ENCODE results near the gene SORCS2. TPM values are rescaled to one million over a fixed set of nuclear protein-coding genes. Genes with fewer than 3 reads are reported as not detected.

The SORCS2 gene
- total RNA-seq, 1 donor from 2014 or later, result 13.4 TPM

DNA sequence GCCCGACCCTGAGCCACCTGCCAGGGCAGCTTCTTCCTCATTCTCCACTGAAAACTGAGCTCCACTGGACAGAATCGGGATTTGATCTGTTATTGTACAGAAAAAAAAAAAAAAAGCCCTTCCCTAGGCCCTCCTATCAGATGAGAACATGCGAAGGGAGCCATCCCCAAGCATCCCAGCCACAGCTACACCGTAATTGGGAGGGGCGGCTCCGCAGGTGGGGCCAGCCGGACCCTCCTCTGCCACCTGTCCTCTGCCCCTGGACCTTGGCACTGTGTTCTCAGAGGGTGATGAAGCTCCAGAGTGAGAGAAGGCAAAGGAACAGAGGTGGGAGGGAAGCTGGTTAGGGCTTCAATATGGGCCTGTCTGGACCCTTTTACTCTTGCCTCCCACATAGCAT, 482.4 kb downstream of the SORCS2 start:
- no peak for DNase-seq

DNA sequence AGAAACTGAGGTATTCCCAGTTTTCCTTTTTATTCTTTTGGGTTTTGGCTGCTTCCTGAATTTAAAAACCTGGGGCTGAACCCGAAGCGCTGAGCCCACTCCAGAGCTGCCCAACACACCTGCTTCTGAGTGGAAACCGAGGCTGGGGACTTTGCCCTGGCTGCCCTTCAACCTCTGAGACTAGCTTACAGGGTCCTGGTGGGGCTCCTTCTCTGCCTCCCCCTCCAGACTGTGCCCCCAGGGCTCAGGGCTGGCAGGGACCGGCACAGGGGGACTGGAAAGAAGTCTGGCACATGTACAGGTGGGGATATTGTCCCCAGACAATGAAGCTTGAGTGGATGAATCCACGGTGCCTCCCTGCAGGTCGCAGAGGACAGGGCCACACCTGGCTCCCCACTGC, 482.8 kb downstream of the SORCS2 start:
- DNase-seq, result no peak

DNA sequence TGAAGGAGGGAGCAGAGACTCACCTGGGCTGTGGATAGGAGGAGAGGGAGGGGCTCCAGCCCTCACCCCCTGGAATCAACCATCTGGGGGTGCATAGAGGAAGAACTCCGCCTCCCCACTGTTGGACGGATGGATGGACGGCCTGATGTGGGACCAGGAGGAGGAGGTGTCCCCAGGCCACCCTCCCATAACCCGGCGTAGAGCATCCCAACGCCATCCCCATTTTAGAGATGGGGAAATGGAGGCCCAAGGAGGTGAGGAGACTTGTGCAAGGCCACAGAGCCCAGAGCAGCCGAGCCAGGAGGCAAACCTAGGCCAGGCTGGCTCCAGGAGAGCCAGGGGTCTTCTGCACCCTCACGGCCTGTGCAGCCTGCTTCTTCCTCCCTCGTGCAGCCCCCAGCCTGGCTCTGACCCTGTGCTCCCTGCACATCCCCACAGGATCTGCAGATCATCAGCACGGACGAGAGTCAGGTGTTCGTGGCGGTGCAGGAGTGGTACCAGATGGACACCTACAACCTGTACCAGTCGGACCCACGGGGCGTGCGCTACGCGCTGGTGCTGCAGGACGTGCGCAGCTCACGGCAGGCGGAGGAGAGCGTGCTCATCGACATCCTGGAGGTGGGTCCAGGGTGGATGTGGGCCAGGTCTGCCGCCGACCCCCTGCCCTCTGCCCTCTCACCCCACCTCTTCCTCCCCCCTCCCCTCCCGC, 483.4 kb downstream of the SORCS2 start:
- no peak for DNase-seq

DNA sequence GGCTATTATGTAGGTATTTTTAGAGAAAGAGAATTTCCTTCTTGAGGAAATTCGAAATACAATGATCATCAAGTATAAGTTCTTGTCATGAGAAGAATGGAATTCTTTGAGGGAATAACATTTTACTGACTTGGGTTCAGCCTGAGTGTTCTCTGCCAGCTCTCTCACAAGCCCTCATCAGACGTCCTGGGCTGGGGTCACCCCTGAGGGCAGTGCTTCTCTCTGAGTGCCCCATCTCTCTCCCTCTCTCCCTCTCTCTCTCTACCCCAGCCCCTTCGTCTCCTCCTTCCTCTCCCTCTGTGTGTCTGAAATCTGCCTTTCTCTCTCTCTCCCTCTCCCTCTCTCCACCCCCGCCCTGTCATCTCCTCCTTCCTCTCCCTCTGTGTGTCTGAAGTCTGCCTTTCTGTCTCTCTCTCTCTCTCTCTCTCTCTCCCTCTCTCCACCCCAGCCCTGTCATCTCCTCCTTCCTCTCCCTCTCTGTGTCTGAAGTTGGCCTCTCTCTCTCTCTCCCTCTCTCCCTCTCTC, 484.1 kb downstream of the SORCS2 start:
- no peak for DNase-seq

DNA sequence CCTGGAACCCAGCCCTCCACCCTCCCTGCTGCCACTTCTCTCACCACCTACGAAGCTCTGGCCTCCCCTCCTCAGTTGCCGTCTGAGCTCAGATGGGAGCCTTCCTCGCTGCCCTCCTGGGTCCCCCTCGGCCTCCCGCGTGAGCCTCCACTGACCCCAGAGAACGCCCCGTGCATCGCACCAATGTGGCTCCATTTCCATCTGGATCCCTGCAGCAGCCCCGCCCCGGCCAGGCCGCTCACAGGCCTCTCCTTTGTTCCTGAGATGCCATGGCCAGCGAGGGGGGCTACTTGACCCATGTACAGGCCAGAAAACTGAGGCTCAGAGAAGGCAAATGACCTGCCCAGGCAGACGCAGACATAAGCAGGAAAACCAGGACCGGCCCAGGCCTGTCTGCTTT, 484.7 kb downstream of the SORCS2 start:
- DNase-seq, result no peak

DNA sequence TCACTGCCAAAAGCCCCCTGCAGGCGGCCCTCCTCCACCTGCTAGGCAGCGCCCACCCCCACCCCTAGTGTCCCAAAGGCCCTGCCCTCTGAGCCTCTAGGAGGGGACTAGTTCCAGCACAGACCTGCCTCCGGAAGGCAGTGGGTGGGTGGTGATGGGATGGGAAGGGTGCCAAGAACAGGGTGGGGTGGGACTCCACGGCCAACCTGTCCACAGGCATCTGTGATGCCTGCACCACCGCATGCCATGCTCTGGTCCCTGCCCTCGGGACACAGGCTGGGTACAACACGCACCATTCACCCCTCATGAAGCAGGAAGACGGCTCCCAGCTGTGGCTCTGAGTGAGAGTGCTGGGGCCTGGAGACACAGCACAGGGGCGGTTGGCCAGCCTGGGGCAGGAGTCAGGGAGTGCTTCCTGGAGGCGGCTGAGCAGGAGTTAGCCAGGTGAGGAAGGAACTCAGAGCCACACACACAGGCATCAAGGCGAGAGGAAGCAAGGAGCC, 485.5 kb downstream of the SORCS2 start:
- DNase-seq, result peak; percentile 40

DNA sequence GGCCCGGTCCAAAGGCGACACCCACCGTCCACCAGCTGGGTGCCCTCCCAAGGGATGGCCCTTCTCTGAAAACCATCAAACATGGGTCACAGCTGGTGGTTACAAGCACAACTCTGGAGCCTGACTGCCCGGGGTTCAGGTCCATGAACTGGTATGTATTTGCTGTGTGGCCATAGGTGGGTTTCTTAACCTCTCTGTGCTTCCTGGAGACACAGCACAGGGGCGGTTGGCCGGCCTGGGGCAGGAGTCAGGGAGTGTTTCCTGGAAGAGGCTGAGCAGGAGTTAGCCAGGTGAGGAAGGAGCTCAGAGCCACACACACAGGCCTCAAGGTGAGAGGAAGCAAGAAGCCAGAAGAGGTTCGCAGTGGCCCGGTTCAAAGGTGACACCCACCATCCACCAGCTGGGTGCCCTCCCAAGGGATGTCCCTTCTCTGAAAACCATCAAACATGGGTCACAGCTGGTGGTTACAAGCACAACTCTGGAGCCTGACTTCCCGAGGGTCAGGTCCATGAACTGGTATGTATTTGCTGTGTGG, 486.0 kb downstream of the SORCS2 start:
- DNase-seq, result no peak

DNA sequence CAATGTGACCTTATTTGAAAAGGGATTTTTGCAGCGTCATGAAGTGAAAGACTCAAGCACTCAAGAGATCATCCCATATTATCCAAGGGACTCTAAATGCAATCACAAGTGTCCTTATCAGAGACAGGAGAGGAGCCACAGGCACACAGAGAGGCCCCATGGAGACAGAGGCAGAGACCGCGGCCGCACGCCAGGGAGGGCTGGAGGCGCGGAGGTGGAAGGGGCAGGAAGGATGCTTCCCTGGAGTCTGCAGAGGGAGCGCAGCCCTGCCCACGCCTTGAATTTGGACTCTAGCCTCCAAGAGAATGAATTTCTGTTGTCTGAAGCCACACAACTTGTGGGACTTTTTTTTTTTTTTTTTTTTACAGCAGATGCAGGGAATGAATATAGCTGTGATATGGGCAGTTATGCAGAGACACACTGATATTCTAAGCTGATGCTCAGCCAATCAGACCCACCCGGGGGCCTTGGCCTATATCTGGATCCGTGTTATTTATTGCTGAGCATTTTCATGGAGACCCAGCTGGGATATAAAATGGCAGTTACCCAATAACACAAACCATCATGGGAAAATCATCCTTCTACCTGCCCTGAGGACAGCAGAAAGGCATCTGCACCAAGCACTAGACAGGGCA, 487.2 kb downstream of the SORCS2 start:
- no peak for DNase-seq

DNA sequence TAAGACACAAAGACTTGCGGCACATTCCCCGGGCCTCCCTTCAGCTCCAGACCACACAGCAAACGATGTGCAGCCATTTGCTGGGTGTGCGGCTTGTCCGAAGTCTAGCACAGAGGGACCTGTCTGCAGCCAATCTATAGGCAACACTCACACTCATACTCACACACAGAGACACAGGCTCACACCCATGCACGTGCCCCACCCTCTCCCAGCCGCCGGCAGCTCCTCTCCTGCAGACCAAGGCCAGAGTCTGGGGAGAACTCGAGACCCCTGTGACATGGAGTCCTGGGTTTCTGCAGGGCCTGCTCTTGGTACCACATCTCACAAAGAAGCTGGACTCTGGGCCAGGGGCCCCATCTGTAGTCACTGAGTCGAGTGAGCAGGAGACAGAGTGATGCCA, 487.8 kb downstream of the SORCS2 start:
- no peak for DNase-seq

DNA sequence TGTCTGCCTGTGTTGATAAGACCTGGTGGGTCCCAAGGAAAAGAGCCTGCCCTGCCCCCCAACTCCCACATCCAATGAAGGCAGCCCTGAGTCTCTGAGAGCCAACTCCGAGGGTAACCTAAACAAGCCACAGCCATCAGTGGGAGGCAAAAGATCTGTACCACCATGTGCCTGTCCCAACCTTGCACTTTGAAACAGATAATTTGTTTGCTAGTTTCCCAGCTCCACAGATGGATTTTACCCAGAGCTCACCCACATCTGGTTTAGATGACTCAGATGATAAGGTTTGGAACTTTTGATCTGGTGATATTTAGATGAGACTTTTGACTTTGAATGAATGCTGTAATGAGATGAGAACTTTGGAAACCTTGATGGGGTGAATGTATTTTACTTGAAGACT, 488.4 kb downstream of the SORCS2 start:
- no peak for DNase-seq

DNA sequence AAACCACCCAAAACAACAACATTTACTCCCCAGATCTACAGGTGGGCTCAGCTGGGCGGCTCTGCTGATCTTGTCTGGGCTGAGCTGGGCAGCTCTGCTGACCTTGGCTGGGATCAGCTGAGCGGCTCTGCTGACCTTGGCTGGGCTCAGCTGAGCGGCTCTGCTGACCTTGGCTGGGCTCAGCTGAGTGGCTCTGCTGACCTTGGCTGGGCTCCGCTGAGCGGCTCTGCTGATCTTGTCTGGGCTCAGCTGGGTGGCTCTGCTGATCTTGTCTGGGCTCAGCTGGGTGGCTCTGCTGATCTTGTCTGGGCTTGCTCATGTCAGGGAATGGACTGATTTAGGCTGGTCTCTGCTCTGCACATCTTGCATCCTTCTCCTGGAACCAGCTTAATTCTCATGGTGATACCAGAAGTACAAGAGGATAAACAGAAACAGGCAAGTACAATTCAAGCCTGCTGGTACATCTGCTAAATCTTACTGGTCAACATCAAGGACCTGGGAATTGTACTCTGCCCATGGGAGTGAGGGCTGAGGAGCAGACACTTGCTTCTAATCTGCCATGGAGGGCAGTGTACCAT, 490.9 kb downstream of the SORCS2 start:
- DNase-seq, result no peak

DNA sequence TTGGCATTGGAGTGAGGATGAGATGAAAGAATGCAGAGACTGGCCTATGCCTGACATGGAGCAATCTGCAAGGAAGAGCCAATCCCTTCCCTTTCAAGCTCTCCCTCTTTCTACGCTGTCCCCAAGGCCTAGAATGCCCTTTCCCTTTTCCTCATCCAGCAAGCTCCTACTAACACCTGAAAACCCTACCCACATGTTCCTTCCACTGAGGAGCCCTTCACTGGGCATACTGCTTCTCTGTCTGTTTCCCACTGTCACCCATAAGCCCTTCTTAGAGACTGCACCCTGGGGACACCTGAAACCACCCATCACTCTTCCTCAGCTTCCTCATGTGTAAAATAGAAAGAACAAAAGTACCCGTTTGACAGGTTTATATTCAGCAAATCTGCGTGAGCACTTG, 492.0 kb downstream of the SORCS2 start:
- no peak for DNase-seq

DNA sequence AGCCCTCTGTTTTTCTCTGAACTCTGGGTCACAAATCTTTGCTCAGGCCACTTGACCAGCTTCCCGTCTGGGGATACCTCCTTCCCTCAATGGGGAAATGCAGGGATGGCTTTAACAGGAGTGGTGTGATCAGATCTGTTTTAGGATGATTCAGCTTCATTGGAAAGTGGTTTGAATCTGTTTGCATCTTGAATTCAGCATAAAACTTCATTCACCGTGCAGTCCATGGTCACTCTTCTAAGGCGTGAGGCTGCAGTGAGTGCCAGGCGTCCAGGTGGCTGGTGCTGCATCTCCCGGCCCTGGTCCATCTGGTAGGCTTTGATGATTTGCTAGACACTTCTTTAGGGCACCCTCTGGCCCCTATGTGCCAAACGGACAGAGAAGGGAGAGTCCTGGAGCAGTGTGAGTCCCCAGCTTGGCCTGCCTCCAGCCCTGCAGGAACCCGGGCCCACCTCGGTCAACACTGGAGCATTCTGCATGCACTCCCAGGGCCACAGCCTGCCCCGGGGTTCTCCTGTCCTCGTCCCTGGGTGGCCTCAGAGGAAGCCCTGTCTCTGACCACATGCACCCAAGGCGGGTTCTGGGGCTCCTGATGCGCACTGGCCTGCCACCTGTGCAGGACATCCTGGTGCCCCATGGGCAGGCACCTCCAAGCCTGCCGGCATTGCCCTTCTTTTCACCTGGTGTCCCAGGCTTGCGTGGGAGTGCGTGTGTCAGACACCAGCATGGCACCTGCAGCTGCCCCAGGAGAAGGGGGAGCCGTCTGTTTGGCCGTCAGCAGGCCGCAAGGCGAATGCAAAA, 493.9 kb downstream of the SORCS2 start:
- no peak for DNase-seq

DNA sequence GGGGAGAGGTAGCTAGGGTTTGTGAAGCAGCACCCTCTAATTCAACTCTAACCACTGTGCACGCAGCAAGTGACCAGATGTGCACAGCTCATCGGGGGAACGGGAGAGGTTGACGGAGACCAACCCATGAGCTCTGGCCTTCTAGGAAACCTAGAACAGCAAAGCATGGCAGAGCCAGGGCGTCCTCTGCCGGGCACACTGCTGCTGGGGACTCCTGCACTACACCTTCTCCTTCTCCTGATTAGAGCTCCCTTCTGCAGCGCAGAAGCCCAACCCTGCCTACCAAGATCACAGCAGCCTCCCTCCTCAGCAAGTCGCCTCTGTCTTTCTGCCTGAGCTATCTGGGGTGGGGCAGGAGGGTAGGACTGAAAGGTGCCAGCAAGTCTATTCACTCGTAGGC, 494.7 kb downstream of the SORCS2 start:
- no peak for DNase-seq

DNA sequence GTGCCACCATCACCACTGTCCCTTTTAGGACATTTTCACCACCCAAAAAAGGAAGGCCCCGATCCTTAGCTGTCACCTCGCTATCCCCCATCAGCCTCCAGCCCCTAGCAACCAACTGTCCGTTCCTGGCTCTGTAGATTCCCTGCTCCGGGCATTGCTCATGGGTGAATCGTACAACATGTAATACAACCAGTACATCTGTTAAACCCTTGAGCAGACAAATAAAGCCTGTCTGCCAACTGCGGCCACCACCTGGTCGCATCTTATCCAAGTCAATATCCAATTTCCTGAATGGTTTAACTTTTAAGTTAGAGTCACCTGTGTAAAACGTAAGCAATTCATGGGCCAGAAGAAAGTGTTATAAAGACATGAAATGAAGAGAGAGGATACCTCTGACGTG, 495.5 kb downstream of the SORCS2 start:
- DNase-seq, result peak; percentile 49

DNA sequence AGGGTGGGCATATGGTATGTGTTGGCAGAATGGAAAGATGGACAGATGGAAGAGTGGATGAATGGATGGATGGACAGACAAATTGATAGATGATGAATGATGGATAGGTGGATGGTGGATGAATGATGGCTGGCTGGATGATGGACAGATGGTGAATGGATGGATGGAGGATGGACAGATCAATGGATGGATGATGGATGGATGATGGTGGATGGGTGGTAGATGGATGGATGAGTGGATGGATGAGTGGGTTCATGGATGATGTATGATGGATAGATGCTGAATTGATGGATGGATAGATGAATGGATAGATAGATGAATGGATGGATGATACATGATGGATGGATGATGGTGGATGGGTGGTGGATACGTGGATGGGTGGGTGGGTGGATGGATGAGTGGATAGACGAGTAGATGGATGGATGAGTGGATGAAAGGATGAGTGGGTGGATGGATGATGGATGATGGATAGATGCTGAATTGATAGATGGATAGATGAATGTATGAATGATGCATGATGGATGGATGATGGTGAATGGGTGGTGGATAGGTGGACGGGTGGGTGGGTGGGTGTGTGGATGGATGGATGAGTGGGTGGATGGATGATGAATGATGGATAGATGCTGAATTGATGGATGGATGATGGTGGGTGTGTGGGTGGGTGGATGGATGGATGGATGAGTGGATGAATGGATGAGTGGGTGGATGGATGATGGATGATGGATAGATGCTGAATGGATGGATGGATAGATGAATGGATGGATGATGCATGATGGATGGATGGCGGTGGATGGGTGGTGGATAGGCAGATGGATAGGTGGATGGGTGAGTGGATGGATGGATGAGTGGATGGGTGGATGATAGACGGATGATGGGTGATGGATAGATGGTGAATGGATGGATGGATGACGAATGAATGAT, 497.7 kb downstream of the SORCS2 start:
- DNase-seq, result no peak

DNA sequence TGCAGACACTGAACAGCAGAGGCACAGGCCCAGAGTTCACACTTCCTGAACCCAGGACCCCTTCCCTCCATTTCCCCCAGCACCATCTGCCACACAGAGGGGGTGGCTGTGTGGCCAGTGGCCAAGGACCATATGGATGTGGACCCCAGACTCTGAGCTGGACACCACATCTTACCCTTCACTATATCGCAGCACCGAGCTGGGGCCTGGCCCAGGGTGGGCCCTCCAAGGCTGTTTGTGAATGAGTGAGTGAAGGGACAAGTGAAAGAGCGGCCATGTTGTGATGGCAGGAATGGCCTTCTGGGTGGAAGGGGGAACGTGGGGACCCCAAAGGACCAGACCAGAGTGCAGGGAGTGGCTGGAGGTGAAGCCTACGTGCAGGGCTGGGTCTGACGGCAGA, 498.7 kb downstream of the SORCS2 start:
- DNase-seq, result no peak

DNA sequence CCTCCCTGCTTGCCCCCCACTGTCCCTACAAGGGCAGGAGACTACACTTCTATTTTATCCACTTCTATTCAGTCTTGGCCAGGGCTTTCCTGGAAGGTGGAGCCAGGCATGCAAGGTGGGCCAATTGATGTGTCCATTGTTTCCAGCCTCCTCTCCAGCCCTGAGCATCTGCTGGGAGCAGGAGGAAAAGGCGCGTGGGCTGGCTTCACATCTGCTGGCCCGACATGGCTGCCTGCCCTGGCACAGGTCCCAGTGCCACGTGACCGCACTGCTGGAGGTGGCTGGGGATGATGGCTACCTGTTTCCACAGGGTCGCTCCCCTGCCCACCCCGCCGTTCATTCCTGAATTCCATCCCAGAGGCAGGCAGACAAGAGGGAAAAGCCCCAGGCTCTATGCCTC, 499.6 kb downstream of the SORCS2 start:
- DNase-seq, result peak; percentile 62

DNA sequence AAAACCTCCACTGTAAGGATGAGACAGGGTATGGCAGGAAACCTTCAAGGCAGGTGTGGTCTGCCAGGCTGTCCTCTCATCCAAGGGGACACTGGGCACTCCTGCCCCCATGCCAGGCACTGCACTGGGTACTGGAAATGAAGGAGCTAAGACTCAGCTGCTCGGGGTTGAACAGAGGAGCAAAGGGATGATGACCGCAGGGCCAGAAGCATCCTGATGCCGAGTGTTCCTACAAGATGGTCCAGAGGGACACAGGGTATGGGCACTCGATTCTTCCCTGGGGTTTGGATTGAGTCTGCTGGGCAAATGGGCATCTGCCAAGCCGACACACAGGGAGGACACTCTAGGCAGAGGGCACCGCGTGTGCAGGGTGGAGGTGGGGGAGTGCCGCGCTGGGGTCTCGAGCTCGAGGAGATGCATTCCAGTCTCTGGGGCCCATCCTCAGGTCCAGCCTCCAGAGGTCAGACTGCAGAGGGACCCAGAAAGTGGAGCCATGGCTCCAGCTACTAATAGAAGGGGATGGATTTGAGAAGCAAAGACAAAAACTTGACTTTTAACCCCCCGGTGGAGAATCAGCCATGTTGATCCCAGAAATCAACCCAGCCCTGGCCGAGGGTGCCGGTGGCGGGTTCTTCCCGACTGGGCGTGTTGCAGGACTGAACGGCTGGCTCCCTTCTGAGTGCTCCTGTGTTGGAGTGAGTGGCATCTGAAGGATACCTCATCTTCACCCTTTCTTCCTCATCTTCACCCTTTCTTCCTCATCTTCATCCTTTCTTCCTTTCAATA, 500.3 kb downstream of the SORCS2 start:
- DNase-seq, result no peak

DNA sequence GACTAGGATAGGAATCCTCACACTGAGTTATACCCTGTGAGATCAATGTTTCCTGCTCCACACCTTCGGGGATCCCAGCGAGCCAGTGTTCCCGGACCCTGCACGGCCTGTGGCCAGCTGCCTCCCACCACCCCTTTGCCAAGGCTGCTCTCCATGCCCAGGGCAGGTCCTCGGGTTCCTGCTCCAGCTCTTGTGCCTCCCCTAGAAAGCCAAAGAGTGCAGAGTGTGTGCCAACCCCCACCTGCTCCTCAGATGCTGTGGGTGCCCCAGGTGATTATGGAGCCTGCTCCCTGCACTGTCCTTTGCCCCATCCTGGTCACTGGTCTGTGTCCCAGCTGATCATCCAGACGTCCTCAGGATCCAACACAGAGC, 500.9 kb downstream of the SORCS2 start:
- DNase-seq, result no peak
